Smooth muscle cell (in vitro differentiated cells): ENCODE measurements around the gene KRTAP10-1. TPM values are rescaled to one million over a fixed set of nuclear protein-coding genes. Genes with fewer than 3 reads are reported as not detected.

Experiments used
- DNase-seq: peaks from one replicate; lab custom pipeline; 2025; ENCODE audit not compliant: unreplicated experiment; lab: John Stamatoyannopoulos, UW
- H2AFZ ChIP-seq: fragments of 200-600 bp; sonication (generic); 2 replicates; pipeline ENCODE4 v1.6.0; 2016; ENCODE audit warnings: antibody characterized with exemption, low read depth, mild to moderate bottlenecking
- H3F3A ChIP-seq: fragments of 200-600 bp; sonication (generic); 2 replicates; pipeline ENCODE4 v1.6.0; 2017; ENCODE audit warnings: antibody characterized with exemption, low read depth
- H3K27ac ChIP-seq: fragments of 200-600 bp; sonication (generic); 2 replicates; pipeline ENCODE4 v1.5.1; 2016; ENCODE audit warnings: low read depth, mild to moderate bottlenecking
- H3K27me3 ChIP-seq: fragments of 200-600 bp; sonication (generic); 2 replicates; pipeline ENCODE4 v1.6.1; 2016; ENCODE audit warnings: low read depth, mild to moderate bottlenecking
- H3K36me3 ChIP-seq: fragments of 200-600 bp; sonication (generic); 2 replicates; pipeline ENCODE4 v1.5.1; 2016; ENCODE audit warnings: low read depth
- H3K4me1 ChIP-seq: fragments of 200-600 bp; sonication (generic); 2 replicates; pipeline ENCODE4 v1.5.1; 2016; ENCODE audit warnings: low read depth
- H3K4me2 ChIP-seq: fragments of 200-600 bp; sonication (generic); 2 replicates; pipeline ENCODE4 v1.6.0; 2016; ENCODE audit warnings: mild to moderate bottlenecking
- H3K4me3 ChIP-seq: fragments of 200-600 bp; sonication (generic); 2 replicates; pipeline ENCODE4 v1.5.1; 2016; ENCODE audit warnings: mild to moderate bottlenecking
- H3K79me2 ChIP-seq: fragments of 200-600 bp; sonication (generic); 2 replicates; pipeline ENCODE4 v1.6.0; 2016; ENCODE audit warnings: low read depth, mild to moderate bottlenecking
- H3K9ac ChIP-seq: fragments of 200-600 bp; sonication (generic); 2 replicates; pipeline ENCODE4 v1.6.0; 2016; ENCODE audit warnings: low read depth
- H3K9me3 ChIP-seq: fragments of 200-600 bp; sonication (generic); replicated peaks from 2 replicates; pipeline ENCODE4 v1.5.1; 2016; ENCODE audit warnings: low read depth
- H4K20me1 ChIP-seq: fragments of 200-600 bp; sonication (generic); 2 replicates; pipeline ENCODE4 v1.6.0; 2016; ENCODE audit warnings: low read depth
- WGBS: methylation state at CpG from one replicate; pipeline ENCODE4 v1.1.7; 2016; ENCODE audit warnings: low lambda C conversion rate; 5-methylcytosine and 5-hydroxymethylcytosine counted together
- polyA plus RNA-seq: library from polyadenylated mRNA; unstranded; fragments of >200 nt; fragmentation: Nextera tagmentation; extraction: Ambion mirVana; gene quantifications from 2 replicates; pipeline ENCODE4 v1.2.1, GENCODE V29; 2016
- total RNA-seq: library from RNA; depleted of rRNA; stranded (reverse); fragments of >200 nt; gene quantifications from 2 replicates; pipeline ENCODE4 v1.2.3, GENCODE V29; 2014
- TF ChIP-seq, protein P1 (sequence below): fragments of 200-600 bp; sonication (generic); IDR thresholded peaks from 2 replicates; pipeline ENCODE4 v1.5.1; 2017; ENCODE audit warnings: borderline replicate concordance, mild to moderate bottlenecking, antibody characterized with exemption; ENCODE audit not compliant: insufficient read depth, poor library complexity, severe bottlenecking

The KRTAP10-1 gene
- total and polyA plus RNA-seq, 2 experiments from 2014 or later: not detected

DNA sequence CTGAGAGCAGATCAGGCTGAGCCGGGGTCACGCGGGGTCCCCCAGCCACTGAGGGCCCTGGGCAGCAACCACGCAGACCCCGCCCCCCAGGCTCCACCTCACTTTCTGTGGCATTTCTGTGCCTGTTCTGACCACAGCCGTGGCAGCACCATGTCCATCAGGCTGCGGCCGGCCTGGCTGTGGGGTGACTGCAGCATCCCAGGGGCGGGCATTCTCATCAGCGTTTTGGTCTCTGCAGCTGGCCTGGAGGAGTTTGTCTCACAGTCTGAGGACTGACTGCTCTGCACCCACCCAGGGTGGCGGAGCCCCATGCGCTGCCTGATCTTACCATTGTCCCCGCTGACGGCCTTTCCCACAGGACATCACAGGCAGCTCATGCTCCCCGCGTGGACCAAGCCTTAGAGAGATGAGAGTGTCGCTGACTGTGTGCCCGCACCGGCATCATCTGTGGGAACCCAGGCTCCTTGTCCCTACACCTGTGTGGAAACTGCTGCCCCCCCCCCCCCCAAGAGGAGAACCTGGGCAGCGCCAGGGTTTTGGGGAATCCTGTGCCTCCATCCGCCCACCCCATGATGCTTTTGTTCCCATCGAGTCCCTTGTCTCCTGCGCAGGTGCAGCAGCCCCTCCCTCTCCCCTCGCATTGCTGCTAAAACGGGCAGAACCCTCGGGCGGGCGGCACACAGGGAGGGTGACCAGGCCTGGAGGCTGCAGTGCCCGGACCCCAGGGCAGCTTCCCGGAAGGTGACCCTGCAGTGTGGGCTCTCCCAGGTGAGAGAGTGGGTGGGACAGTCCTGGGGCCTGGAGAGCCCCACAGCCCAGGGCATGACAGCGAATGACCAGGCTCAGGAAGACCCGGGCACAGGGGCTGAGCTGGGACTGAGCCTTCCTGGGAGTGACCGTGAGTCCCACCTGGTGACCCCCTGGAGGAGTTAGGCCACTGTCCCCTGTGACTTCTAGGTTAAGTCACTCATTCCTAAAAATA lies 1.8 kb downstream of the KRTAP10-1 start:
- H3F3A ChIP-seq: no peaks in the 10 kb centered on the region
- 96% methylated on average over 31 of the region's 33 CpGs for WGBS
- H3K4me2 ChIP-seq: no peak overlapping the region
- no peak overlapping the region for H3K27ac ChIP-seq
- DNase-seq: no peak
- H3K36me3 ChIP-seq: no peaks in the 10 kb centered on the region
- H3K9me3 ChIP-seq: no peaks in the 10 kb centered on the region
- no peaks in the 10 kb centered on the region for H3K27me3 ChIP-seq
- no peaks in the 10 kb centered on the region for H3K79me2 ChIP-seq
- no peak overlapping the region for H3K9ac ChIP-seq
- no peak overlapping the region for H2AFZ ChIP-seq
- H3K4me3 ChIP-seq: no peak overlapping the region
- TF ChIP-seq, protein P1, sequence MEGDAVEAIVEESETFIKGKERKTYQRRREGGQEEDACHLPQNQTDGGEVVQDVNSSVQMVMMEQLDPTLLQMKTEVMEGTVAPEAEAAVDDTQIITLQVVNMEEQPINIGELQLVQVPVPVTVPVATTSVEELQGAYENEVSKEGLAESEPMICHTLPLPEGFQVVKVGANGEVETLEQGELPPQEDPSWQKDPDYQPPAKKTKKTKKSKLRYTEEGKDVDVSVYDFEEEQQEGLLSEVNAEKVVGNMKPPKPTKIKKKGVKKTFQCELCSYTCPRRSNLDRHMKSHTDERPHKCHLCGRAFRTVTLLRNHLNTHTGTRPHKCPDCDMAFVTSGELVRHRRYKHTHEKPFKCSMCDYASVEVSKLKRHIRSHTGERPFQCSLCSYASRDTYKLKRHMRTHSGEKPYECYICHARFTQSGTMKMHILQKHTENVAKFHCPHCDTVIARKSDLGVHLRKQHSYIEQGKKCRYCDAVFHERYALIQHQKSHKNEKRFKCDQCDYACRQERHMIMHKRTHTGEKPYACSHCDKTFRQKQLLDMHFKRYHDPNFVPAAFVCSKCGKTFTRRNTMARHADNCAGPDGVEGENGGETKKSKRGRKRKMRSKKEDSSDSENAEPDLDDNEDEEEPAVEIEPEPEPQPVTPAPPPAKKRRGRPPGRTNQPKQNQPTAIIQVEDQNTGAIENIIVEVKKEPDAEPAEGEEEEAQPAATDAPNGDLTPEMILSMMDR: no peak
- no peaks in the 10 kb centered on the region for H4K20me1 ChIP-seq
- H3K4me1 ChIP-seq: no peaks in the 10 kb centered on the region

DNA sequence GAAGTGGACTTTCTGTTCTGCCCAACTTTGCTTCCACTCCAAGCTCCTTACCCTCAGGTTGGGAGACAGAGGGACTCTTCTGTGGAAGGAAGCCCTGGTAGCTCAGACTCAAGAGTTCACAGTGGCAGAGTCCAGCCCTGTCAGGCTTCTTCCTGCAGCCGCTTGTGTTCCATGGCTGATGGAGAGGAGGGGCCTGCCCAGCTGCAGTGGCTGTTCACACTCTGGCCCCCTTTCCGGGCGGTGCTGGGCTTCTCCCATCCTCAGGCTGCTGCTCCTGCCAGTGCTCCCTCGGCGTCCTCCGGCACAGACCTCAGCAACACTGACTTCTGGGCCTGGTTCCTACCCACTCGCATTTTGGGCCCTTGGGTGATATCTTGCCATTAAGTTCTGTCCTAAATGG lies 4.0 kb downstream of the KRTAP10-1 start:
- no peaks in the 10 kb centered on the region for H3K27me3 ChIP-seq
- H2AFZ ChIP-seq: no peak overlapping the region
- WGBS: 69% methylated on average over 7 of the region's 7 CpGs
- H4K20me1 ChIP-seq: no peaks in the 10 kb centered on the region
- no peak for DNase-seq
- H3K9me3 ChIP-seq: no peaks in the 10 kb centered on the region
- H3K9ac ChIP-seq: no peak overlapping the region
- H3K79me2 ChIP-seq: no peaks in the 10 kb centered on the region
- H3K36me3 ChIP-seq: no peaks in the 10 kb centered on the region
- H3K4me1 ChIP-seq: no peaks in the 10 kb centered on the region
- TF ChIP-seq, protein P1: no peak
- no peak overlapping the region for H3K4me3 ChIP-seq
- H3F3A ChIP-seq: no peaks in the 10 kb centered on the region
- H3K27ac ChIP-seq: no peak overlapping the region
- no peak overlapping the region for H3K4me2 ChIP-seq

DNA sequence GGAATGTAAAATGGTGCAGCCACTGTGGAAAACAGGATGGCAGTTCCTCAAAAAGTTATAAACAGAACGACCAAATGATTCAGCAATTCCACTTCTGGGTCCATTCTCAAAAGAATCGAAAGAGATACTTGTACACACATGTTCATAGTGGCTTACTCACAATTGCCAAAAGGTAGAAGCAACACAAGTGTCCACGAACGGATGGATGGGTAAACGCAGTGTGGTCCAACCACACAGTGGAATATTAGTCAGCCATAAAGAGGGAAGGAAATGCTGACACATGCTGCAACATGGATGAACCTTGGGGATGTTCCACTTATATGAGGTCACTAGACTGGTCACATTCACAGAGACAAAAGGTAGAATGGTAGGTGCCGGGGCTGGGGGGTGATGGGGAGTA lies 5.3 kb downstream of the KRTAP10-1 start:
- no peaks in the 10 kb centered on the region for H3K36me3 ChIP-seq
- H3K9me3 ChIP-seq: no peaks in the 10 kb centered on the region
- no peaks in the 10 kb centered on the region for H4K20me1 ChIP-seq
- no peak overlapping the region for H3K9ac ChIP-seq
- TF ChIP-seq, protein P1: no peak
- H3K4me3 ChIP-seq: no peak overlapping the region
- H3F3A ChIP-seq: no peaks in the 10 kb centered on the region
- H2AFZ ChIP-seq: no peak overlapping the region
- H3K4me1 ChIP-seq: no peaks in the 10 kb centered on the region
- 91% methylated on average over 6 of the region's 6 CpGs for WGBS
- H3K79me2 ChIP-seq: no peaks in the 10 kb centered on the region
- no peak for DNase-seq
- no peaks in the 10 kb centered on the region for H3K27me3 ChIP-seq
- no peak overlapping the region for H3K4me2 ChIP-seq
- no peak overlapping the region for H3K27ac ChIP-seq
